SK-N-MC (cell line): ENCODE results near the gene KCNJ16.
"Not testable (repeated sequence)": the region's sequence is repeated elsewhere in the genome, so short reads cannot be mapped to it uniquely, and the experiment has no call there.

Experiments used
- EZH2 ChIP-seq: fragments of 200-600 bp; sonication (generic); IDR thresholded peaks from one replicate; pipeline ENCODE4 v1.6.1; 2017; ENCODE audit warnings: antibody characterized with exemption
- POLR2AphosphoS5 ChIP-seq: IDR thresholded peaks from 2 replicates; pipeline ENCODE4 v1.6.1; 2012; ENCODE audit warnings: mild to moderate bottlenecking, low read depth, low read length, borderline replicate concordance

- not testable (repeated sequence) for TF ChIP-seq EZH2, POLR2AphosphoS5
Measured at GRCh38 chr17:70045780-70046179, 29.2 kb upstream of the KCNJ16 start.
